ENCODE measurements around the gene ULBP1. TPM values are rescaled to one million over a fixed set of nuclear protein-coding genes. Genes with fewer than 3 reads are reported as not detected.

Gene ULBP1
- polyA plus RNA-seq, 2 donors, result 0.04 to 0.31 TPM

DNA sequence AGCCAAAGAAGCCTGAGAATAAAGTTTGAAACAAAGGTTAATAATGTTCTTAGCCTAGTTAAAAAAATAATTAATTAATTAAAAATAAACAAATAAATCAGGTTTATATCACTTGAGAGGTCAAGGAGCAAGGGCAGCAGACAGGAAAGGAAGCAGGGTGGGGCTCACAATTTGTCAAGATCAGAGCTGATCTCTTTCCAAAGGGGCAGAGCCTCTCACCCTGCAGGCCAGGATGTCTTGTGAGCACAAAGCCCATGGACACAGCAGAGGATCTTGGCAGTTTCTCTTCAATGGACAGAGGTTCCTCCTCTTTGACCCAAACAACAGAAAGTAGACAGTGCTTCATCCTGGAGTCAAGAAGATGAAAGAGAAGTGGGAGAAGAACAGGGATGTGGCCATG, 14.9 kb downstream of the ULBP1 start:
- no peak overlapping the region for H3K27ac ChIP-seq (ENCODE audit: low read depth in 2 of 2, low read length in 1 of 2)
- H3K36me3 ChIP-seq (ENCODE audit: control insufficient read depth in 2 of 2, insufficient read depth in 2 of 2, low read length in 1 of 2), result no peaks in the 10 kb centered on the region
- peaks cover 0 to 8% of the 10 kb centered on the region in 2 donors for H3K27me3 ChIP-seq (ENCODE audit: control insufficient read depth in 1 of 2, insufficient read depth in 2 of 2, low read length in 2 of 2)
- H3K4me1 ChIP-seq (ENCODE audit: control insufficient read depth in 2 of 2, insufficient read depth in 2 of 2, low read length in 1 of 2), result no peaks in the 10 kb centered on the region
- H3K9me3 ChIP-seq (ENCODE audit: control insufficient read depth in 2 of 2, insufficient read depth in 1 of 2, low read depth in 1 of 2, low read length in 1 of 2), result no peaks in the 10 kb centered on the region
- H3K4me3 ChIP-seq (ENCODE audit: low read depth in 1 of 2, low read length in 2 of 2), result no peak overlapping the region

- Histone ChIP-seq H3K4me1 (ENCODE audit: control insufficient read depth in 2 of 2, insufficient read depth in 2 of 2, low read length in 1 of 2) (no peaks in the 10 kb centered on the region), H3K27ac (ENCODE audit: low read depth in 2 of 2, low read length in 1 of 2) (no peak overlapping the region), H3K4me3 (ENCODE audit: low read depth in 1 of 2, low read length in 2 of 2) (no peak overlapping the region), H3K36me3 (ENCODE audit: control insufficient read depth in 2 of 2, insufficient read depth in 2 of 2, low read length in 1 of 2) (no peaks in the 10 kb centered on the region), H3K27me3 (ENCODE audit: control insufficient read depth in 1 of 2, insufficient read depth in 2 of 2, low read length in 2 of 2) (peaks cover 0 to 8% of the 10 kb centered on the region in 2 donors), H3K9me3 (ENCODE audit: control insufficient read depth in 2 of 2, insufficient read depth in 1 of 2, low read depth in 1 of 2, low read length in 1 of 2) (no peaks in the 10 kb centered on the region)
- 65 to 83% methylated on average over 6 of the region's 6 CpGs for WGBS, 2 donors
These were observed 15.6 kb downstream of the ULBP1 start for GRCh38 chr6:149979293-149979692.

DNA sequence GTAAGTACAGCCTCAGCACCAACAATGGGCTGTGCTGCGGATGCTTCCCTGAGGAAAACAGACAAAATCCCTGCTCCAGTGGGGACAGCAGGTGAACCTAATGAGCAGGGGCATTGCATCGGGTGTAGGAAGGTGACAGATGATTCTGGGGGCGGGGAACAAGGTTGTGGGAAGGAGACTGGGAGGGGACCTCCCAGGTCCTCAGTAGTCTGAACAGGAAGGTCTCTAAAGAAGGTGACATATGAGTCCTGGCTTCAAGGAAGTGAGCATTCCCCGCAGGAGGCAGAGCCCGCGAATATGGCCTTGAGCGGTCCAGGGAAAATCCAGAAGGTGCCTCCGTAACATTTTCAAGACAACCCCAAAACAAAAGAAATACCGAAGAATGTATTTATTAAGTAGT, 19.4 kb downstream of the ULBP1 start:
- 22 to 33% methylated on average over 9 of the region's 9 CpGs for WGBS, 2 donors
- peaks cover 0 to 24% of the 10 kb centered on the region in 2 donors for H3K27me3 ChIP-seq (ENCODE audit: control insufficient read depth in 1 of 2, insufficient read depth in 2 of 2, low read length in 2 of 2)
- H3K27ac ChIP-seq (ENCODE audit: low read depth in 2 of 2, low read length in 1 of 2), result no peak overlapping the region
- H3K9me3 ChIP-seq (ENCODE audit: control insufficient read depth in 2 of 2, insufficient read depth in 1 of 2, low read depth in 1 of 2, low read length in 1 of 2), result peaks cover 0 to 2% of the 10 kb centered on the region in 2 donors
- no peaks in the 10 kb centered on the region for H3K36me3 ChIP-seq (ENCODE audit: control insufficient read depth in 2 of 2, insufficient read depth in 2 of 2, low read length in 1 of 2)
- no peaks in the 10 kb centered on the region for H3K4me1 ChIP-seq (ENCODE audit: control insufficient read depth in 2 of 2, insufficient read depth in 2 of 2, low read length in 1 of 2)
- no peak overlapping the region for H3K4me3 ChIP-seq (ENCODE audit: low read depth in 1 of 2, low read length in 2 of 2)

DNA sequence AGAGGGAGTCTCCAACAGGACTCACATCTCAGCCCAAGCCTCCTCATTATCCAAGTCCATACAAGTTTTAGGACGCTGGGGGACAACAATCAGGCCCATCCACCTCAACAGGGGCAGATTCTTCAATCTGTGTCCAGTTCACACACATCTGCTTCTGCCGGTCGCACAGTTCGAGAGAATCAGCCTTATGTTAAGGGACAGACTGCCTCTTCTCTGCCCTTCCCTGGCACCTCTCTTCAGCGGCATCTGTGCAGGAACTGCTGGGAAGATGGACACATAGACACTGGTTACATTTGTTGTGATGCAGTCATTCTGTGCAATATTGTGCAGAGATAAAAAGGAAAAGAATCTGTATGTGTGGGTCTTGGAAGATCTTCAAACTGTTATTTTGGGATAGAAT, 21.0 kb downstream of the ULBP1 start:
- Histone ChIP-seq H3K4me1 (ENCODE audit: control insufficient read depth in 2 of 2, insufficient read depth in 2 of 2, low read length in 1 of 2) (no peaks in the 10 kb centered on the region), H3K27me3 (ENCODE audit: control insufficient read depth in 1 of 2, insufficient read depth in 2 of 2, low read length in 2 of 2) (peaks cover 4 to 33% of the 10 kb centered on the region in 2 donors), H3K27ac (ENCODE audit: low read depth in 2 of 2, low read length in 1 of 2) (no peak overlapping the region), H3K36me3 (ENCODE audit: control insufficient read depth in 2 of 2, insufficient read depth in 2 of 2, low read length in 1 of 2) (no peaks in the 10 kb centered on the region), H3K9me3 (ENCODE audit: control insufficient read depth in 2 of 2, insufficient read depth in 1 of 2, low read depth in 1 of 2, low read length in 1 of 2) (peaks cover 5 to 10% of the 10 kb centered on the region in 2 donors), H3K4me3 (ENCODE audit: low read depth in 1 of 2, low read length in 2 of 2) (no peak overlapping the region)
- 50 to 65% methylated on average over 5 of the region's 5 CpGs for WGBS, 2 donors

DNA sequence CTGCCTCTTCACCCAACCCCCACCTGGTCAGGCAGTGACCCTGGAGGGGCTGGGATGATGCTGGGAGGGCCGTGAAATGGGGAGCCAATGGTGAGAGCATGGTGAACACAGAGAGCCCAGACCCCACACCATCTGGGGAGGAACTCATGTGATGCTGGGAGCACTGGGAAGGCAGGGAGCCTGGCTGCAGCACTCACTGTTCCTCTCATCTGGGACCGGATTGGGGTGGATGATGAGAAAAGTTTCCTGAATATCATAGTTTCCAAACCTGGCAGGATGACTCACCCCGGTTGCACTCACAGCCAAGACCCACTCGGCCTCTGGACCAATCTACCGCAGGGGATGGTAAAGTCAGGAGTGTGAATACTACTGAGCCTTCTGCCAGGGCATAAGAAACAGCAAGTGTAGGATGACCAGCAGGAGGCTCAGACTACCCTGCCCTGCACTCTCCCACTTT, 21.8 kb downstream of the ULBP1 start:
- Histone ChIP-seq H3K9me3 (ENCODE audit: control insufficient read depth in 2 of 2, insufficient read depth in 1 of 2, low read depth in 1 of 2, low read length in 1 of 2) (peaks cover 5 to 10% of the 10 kb centered on the region in 2 donors), H3K4me1 (ENCODE audit: control insufficient read depth in 2 of 2, insufficient read depth in 2 of 2, low read length in 1 of 2) (no peaks in the 10 kb centered on the region), H3K4me3 (ENCODE audit: low read depth in 1 of 2, low read length in 2 of 2) (no peak overlapping the region), H3K36me3 (ENCODE audit: control insufficient read depth in 2 of 2, insufficient read depth in 2 of 2, low read length in 1 of 2) (no peaks in the 10 kb centered on the region), H3K27me3 (ENCODE audit: control insufficient read depth in 1 of 2, insufficient read depth in 2 of 2, low read length in 2 of 2) (peaks cover 4 to 40% of the 10 kb centered on the region in 2 donors), H3K27ac (ENCODE audit: low read depth in 2 of 2, low read length in 1 of 2) (no peak overlapping the region)
- whole genome bisulfite sequencing, 2 donors, result 15 to 28% methylated on average over 5 of the region's 5 CpGs

DNA sequence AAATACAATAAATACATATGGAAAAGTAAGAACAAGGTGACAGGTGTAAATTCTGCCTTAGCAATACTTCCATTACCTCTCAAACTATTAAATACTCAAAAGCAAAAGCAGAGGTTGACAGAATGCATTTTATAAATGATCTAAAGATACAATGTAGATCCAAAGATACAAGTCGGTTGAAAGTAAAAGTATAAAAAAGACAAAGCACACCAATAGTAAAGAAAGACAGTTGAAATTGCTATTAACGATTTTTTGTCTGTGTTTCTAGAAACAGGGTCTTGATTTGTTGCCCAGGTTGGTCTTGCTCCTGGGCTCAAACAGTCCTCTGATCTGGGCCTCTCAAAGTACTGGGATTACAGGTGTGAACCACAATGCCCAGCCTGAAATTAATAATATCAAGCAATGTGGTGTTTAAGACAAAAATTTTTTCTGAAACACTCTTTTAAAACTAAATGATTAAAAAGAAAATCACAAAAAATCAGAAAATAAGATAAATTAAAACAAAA, 23.9 kb downstream of the ULBP1 start:
- Histone ChIP-seq H3K4me1 (ENCODE audit: control insufficient read depth in 2 of 2, insufficient read depth in 2 of 2, low read length in 1 of 2) (peaks cover 4% of the 10 kb centered on the region in 2 donors), H3K36me3 (ENCODE audit: control insufficient read depth in 2 of 2, insufficient read depth in 2 of 2, low read length in 1 of 2) (no peaks in the 10 kb centered on the region)

GRCh38 chr6:149988550-149989346, 25.0 kb downstream of the ULBP1 start:
- Histone ChIP-seq H3K4me3 (ENCODE audit: low read depth in 1 of 2, low read length in 2 of 2) (no peak overlapping the region), H3K9me3 (ENCODE audit: control insufficient read depth in 2 of 2, insufficient read depth in 1 of 2, low read depth in 1 of 2, low read length in 1 of 2) (peaks cover 5 to 10% of the 10 kb centered on the region in 2 donors), H3K4me1 (ENCODE audit: control insufficient read depth in 2 of 2, insufficient read depth in 2 of 2, low read length in 1 of 2) (peaks cover 4% of the 10 kb centered on the region in 2 donors), H3K27me3 (ENCODE audit: control insufficient read depth in 1 of 2, insufficient read depth in 2 of 2, low read length in 2 of 2) (peaks cover 4 to 38% of the 10 kb centered on the region in 2 donors), H3K27ac (ENCODE audit: low read depth in 2 of 2, low read length in 1 of 2) (no peak overlapping the region), H3K36me3 (ENCODE audit: control insufficient read depth in 2 of 2, insufficient read depth in 2 of 2, low read length in 1 of 2) (no peaks in the 10 kb centered on the region)
- 12 to 17% methylated on average over 17 of the region's 17 CpGs for WGBS, 2 donors

More for the DNA sequence above, 23.9 kb downstream of the ULBP1 start:
- H3K9me3 ChIP-seq (ENCODE audit: control insufficient read depth in 2 of 2, insufficient read depth in 1 of 2, low read depth in 1 of 2, low read length in 1 of 2), result peaks cover 5 to 10% of the 10 kb centered on the region in 2 donors
- no peak overlapping the region for H3K27ac ChIP-seq (ENCODE audit: low read depth in 2 of 2, low read length in 1 of 2)
- H3K4me3 ChIP-seq (ENCODE audit: low read depth in 1 of 2, low read length in 2 of 2), result no peak overlapping the region
- WGBS, 2 donors, result 42 to 56% methylated on average over 2 of the region's 2 CpGs
- H3K27me3 ChIP-seq (ENCODE audit: control insufficient read depth in 1 of 2, insufficient read depth in 2 of 2, low read length in 2 of 2), result peaks cover 4 to 42% of the 10 kb centered on the region in 2 donors

DNA sequence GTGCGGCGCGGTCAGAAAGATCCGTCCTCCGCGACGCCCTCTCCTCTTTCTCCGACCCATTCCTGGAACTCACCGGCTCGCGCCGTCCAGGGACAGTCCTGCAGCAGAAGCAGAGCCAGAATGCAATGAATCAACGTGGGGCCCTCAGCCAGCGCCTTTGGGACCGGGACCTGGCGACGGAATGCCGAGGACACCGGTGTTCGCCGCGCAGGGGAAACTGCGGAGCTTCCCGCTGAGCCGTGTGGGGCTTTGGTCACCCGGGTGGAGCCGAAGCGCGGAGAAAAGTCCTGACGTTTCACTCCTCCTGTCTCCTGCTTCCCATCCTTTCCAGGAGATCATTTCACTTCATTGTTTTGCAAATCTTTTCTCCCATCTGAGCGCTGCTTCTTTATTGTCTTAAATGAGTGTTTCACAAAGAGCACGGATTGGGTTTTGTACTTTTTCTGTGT, 26.5 kb downstream of the ULBP1 start:
- WGBS, 2 donors, result 2 to 4% methylated on average over 32 of the region's 32 CpGs
- H3K9me3 ChIP-seq (ENCODE audit: control insufficient read depth in 2 of 2, insufficient read depth in 1 of 2, low read depth in 1 of 2, low read length in 1 of 2), result peaks cover 5 to 10% of the 10 kb centered on the region in 2 donors
- peaks cover 4% of the 10 kb centered on the region in 2 donors for H3K4me1 ChIP-seq (ENCODE audit: control insufficient read depth in 2 of 2, insufficient read depth in 2 of 2, low read length in 1 of 2)
- peaks cover 4 to 37% of the 10 kb centered on the region in 2 donors for H3K27me3 ChIP-seq (ENCODE audit: control insufficient read depth in 1 of 2, insufficient read depth in 2 of 2, low read length in 2 of 2)
- H3K4me3 ChIP-seq (ENCODE audit: low read depth in 1 of 2, low read length in 2 of 2), result peak overlapping the region in 1 of 2 donors; percentile 40
- H3K36me3 ChIP-seq (ENCODE audit: control insufficient read depth in 2 of 2, insufficient read depth in 2 of 2, low read length in 1 of 2), result no peaks in the 10 kb centered on the region
- H3K27ac ChIP-seq (ENCODE audit: low read depth in 2 of 2, low read length in 1 of 2), result no peak overlapping the region

DNA sequence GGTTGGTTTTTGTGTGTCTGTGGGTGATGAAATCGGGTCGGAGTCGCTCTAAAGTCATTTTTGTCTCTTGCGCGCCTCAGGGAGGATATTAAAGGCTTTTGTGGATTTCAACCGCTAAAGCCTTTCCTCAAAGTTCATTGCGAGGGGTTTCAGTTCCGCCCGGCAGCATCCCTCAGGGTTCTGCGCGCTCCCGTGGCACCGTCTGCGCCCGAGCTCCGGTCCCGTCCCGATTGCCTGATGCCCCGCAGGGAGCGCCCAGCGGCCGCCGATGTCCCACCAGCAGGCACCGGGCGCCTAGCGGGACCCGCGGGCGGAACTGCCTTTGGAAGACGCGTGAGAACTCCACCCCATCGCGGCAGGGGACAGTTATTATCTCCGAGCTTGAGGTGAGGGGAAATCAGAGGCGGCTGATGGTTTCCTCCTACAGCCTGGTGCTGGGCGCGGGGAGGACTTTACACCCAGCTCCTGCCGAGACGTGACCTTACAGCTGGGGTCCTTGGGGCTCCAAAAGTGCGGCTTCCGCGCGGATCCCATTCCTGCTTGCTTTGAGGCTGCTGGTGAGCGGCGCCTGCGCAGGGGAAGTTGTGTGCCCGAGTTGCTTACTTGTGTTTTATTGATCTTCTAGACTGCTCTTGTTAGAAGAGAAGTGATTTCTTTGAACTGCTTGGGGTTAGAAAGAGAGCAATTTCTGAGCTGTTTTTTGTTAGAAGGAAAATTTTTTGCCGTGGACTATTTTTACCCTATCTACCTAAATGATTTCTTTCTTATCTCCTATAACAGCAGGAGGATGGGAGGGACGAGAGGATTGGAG, 27.1 kb downstream of the ULBP1 start:
- H3K4me3 ChIP-seq (ENCODE audit: low read depth in 1 of 2, low read length in 2 of 2), result peak overlapping the region in 1 of 2 donors; percentile 40
- H3K9me3 ChIP-seq (ENCODE audit: control insufficient read depth in 2 of 2, insufficient read depth in 1 of 2, low read depth in 1 of 2, low read length in 1 of 2), result peaks cover 5 to 10% of the 10 kb centered on the region in 2 donors
- 2% methylated on average over 49 of the region's 49 CpGs for WGBS, 2 donors
- H3K4me1 ChIP-seq (ENCODE audit: control insufficient read depth in 2 of 2, insufficient read depth in 2 of 2, low read length in 1 of 2), result peaks cover 4% of the 10 kb centered on the region in 2 donors
- H3K27ac ChIP-seq (ENCODE audit: low read depth in 2 of 2, low read length in 1 of 2), result no peak overlapping the region
- no peaks in the 10 kb centered on the region for H3K36me3 ChIP-seq (ENCODE audit: control insufficient read depth in 2 of 2, insufficient read depth in 2 of 2, low read length in 1 of 2)
- peaks cover 4 to 38% of the 10 kb centered on the region in 2 donors for H3K27me3 ChIP-seq (ENCODE audit: control insufficient read depth in 1 of 2, insufficient read depth in 2 of 2, low read length in 2 of 2)

All from esophagus (tissue), 2 donors.